Measurements from ENCODE around the gene ZDHHC24. TPM values are rescaled to one million over a fixed set of nuclear protein-coding genes. Genes with fewer than 3 reads are reported as not detected.
"Not testable (repeated sequence)": the region's sequence is repeated elsewhere in the genome, so short reads cannot be mapped to it uniquely, and the experiment has no call there.

The ZDHHC24 gene
- polyA plus RNA-seq, 1 experiment = 11.9 TPM

DNA sequence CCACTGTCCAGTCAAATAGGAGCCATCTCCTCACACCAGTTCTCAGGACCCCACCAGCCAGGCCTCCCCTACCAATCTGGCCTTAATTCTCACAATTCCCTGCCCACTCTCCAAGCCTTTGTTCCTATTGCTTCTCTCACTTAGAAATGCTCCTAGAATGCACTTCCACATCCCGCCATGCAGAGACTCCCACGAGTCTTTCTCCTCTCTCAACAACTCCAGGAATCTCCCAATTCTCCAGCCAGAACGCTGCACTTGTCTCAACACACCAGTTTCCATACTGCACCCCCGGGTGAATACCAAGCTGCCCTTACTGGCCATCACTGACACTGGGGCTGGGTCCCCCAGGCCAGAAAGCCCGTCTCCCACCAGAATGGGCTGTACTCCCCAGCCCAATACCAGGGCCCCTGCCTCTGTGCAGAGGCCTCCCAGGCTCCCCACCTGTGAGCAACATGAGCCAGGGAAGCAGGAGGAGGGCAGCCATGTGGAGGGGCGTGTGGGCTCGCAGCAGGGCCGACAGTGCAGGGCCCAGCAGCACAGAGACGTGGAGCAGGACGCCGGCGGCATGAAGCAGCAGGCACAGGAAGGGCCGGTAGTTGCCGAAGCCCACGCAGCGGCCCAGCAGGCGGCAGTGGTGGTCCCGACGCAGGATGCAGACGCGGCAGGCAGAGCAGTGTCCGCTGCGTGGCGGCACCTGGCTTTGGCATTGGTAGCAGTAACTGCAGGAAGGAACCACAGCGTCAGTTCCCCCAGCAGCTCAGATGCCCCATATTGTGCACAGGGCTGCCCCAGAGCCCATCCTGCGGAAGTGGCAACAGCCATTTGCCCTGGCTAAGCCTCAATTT lies 2.4 kb downstream of the ZDHHC24 start:
- TF ChIP-seq, protein P1, sequence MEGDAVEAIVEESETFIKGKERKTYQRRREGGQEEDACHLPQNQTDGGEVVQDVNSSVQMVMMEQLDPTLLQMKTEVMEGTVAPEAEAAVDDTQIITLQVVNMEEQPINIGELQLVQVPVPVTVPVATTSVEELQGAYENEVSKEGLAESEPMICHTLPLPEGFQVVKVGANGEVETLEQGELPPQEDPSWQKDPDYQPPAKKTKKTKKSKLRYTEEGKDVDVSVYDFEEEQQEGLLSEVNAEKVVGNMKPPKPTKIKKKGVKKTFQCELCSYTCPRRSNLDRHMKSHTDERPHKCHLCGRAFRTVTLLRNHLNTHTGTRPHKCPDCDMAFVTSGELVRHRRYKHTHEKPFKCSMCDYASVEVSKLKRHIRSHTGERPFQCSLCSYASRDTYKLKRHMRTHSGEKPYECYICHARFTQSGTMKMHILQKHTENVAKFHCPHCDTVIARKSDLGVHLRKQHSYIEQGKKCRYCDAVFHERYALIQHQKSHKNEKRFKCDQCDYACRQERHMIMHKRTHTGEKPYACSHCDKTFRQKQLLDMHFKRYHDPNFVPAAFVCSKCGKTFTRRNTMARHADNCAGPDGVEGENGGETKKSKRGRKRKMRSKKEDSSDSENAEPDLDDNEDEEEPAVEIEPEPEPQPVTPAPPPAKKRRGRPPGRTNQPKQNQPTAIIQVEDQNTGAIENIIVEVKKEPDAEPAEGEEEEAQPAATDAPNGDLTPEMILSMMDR (IDR thresholded peaks at IDR 0.05; ENCODE audit: insufficient read depth, low read depth, low read length) = peak; percentile 67
- no peak overlapping the region for H3K4me3 ChIP-seq (ENCODE audit: low read depth, low read length)
- ChIA-PET POLR2A (no interaction called here), CTCF (interaction anchor here (1.5 kb wide), 1 partner anchor 11 kb away, joined by 4 read pairs; no protein-coding TSS in a partner anchor)
- H3K36me3 ChIP-seq (ENCODE audit: control insufficient read depth, insufficient read depth, low read length) = peaks cover 9% of the 10 kb centered on the region
- H3K27me3 ChIP-seq (ENCODE audit: control insufficient read depth, insufficient read depth, low read length) = peaks cover 5% of the 10 kb centered on the region; the same call in 1 of the 2 replicates
- no peak for DNase-seq (ENCODE audit: low read depth)

DNA sequence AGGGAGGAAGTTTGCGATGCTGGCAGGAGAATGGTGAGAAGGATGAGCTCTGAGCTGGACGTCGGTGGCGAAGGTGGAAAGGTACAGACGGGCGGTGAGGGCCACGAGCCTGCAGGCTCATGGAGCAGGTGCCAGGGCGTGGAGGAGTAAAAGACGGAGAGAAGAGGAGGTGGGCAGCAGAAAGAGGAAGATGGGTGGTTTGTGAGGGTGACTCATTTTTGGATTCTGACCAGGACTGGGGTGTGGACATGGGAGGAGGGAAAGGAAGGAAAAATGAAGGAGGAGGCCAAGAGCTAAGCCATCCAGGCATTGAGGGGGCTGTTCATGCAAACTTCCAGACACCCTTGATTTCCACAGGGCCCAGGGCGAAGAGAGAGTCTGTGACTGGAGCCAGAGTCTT lies 3.5 kb downstream of the ZDHHC24 start:
- Histone ChIP-seq H3K27me3 (ENCODE audit: control insufficient read depth, insufficient read depth, low read length) (0 out of 2 replicates have a peak, but pooled peaks cover 1% of the 10 kb centered on the region), H3K36me3 (ENCODE audit: control insufficient read depth, insufficient read depth, low read length) (peaks cover 9% of the 10 kb centered on the region), H3K4me3 (ENCODE audit: low read depth, low read length) (no peak overlapping the region)
- TF ChIP-seq, protein P1 (IDR thresholded peaks at IDR 0.05; ENCODE audit: insufficient read depth, low read depth, low read length) = no peak
- ChIA-PET CTCF (no interaction called here), POLR2A (no interaction called here)
- no peak for DNase-seq (ENCODE audit: low read depth)

DNA sequence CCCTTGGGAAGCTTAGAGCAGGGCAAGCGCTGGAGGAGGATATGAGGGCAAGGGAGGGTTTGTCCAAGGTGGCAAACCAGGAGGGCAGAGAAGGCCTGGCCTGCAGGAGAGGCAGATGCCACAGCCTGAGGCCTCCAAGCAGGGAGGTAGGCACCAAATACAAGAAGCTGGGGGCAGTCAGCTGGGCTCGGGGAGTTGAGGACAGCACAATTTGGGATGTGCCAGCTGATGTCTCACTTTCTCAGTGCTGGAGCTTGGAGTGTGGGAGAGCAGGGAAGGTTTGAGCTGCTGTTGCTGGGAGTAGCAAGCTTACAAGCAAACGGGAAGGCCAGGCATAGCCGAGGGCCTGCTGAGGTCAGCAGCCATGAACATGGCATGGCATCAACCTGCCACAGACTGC lies 4.0 kb downstream of the ZDHHC24 start:
- CTCF ChIA-PET = no interaction called here
- 0 out of 2 replicates have a peak, but pooled peaks cover under 1% of the 10 kb centered on the region for H3K27me3 ChIP-seq (ENCODE audit: control insufficient read depth, insufficient read depth, low read length)
- TF ChIP-seq, protein P1 (IDR thresholded peaks at IDR 0.05; ENCODE audit: insufficient read depth, low read depth, low read length) = no peak
- peaks cover 9% of the 10 kb centered on the region for H3K36me3 ChIP-seq (ENCODE audit: control insufficient read depth, insufficient read depth, low read length)
- no peak for DNase-seq (ENCODE audit: low read depth)
- no peak overlapping the region for H3K4me3 ChIP-seq (ENCODE audit: low read depth, low read length)
- POLR2A ChIA-PET = no interaction called here

- CTCF ChIA-PET; H3K4me3 ChIP-seq (ENCODE audit: low read depth, low read length); POLR2A ChIA-PET: not testable (repeated sequence)
Measured at GRCh38 chr11:66540598-66540997, 5.2 kb downstream of the ZDHHC24 start.

DNA sequence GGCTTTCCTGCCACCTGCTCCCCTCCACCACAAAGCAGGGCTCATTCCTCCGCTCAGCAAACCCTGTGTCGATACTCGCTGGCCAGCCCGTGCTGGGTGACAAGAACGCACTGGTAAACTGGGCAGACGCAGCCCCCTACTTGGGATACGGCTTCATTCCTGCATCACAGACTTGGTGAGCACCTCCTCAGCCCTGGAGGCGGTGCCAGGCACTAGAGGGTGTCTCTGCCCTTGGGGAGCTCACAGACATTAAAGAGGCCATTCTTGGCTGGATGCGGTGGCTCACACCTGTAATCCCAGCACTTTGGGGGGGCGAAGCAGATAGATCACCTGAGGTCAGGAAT lies 6.0 kb downstream of the ZDHHC24 start:
- TF ChIP-seq, protein P1 (IDR thresholded peaks at IDR 0.05; ENCODE audit: insufficient read depth, low read depth, low read length) = no peak
- CTCF ChIA-PET = no interaction called here
- no peaks in the 10 kb centered on the region for H3K27me3 ChIP-seq (ENCODE audit: control insufficient read depth, insufficient read depth, low read length)
- H3K36me3 ChIP-seq (ENCODE audit: control insufficient read depth, insufficient read depth, low read length) = peaks cover 10% of the 10 kb centered on the region
- H3K4me3 ChIP-seq (ENCODE audit: low read depth, low read length) = no peak overlapping the region
- POLR2A ChIA-PET = no interaction called here
- no peak for DNase-seq (ENCODE audit: low read depth)

More at GRCh38 chr11:66540598-66540997, 5.2 kb downstream of the ZDHHC24 start:
- not testable (repeated sequence) for H3K27me3 ChIP-seq (ENCODE audit: control insufficient read depth, insufficient read depth, low read length); DNase-seq (ENCODE audit: low read depth)
- H3K36me3 ChIP-seq (ENCODE audit: control insufficient read depth, insufficient read depth, low read length) = peaks cover 10% of the 10 kb centered on the region
